ACHN (cell line): Measurements from ENCODE around the gene NTMT2.
"Not testable (repeated sequence)": the region's sequence is repeated elsewhere in the genome, so short reads cannot be mapped to it uniquely, and the experiment has no call there.

Experiments
- DNase-seq: peaks from one replicate; pipeline ENCODE4 v3.0.0-alpha.2; 2015
- in situ Hi-C: cut with HindIII; loops from 2 replicates; pipeline ENCODE4 v1.10.0; 2017; ENCODE audit warnings: low sequenced_read_pairs, low pct_ligation_motif_present, low pct_unique_long_range_greater_than_20kb

The NTMT2 gene

GRCh38 chr1:170145770-170146676, at the start of gene NTMT2:
Gene NTMT2, plus strand, starts transcription at chr1:170145959. Its CDS starts 149 bp downstream, at chr1:170146108.
- in situ Hi-C loops = no loop called here
- DNase-seq = no peak

DNA sequence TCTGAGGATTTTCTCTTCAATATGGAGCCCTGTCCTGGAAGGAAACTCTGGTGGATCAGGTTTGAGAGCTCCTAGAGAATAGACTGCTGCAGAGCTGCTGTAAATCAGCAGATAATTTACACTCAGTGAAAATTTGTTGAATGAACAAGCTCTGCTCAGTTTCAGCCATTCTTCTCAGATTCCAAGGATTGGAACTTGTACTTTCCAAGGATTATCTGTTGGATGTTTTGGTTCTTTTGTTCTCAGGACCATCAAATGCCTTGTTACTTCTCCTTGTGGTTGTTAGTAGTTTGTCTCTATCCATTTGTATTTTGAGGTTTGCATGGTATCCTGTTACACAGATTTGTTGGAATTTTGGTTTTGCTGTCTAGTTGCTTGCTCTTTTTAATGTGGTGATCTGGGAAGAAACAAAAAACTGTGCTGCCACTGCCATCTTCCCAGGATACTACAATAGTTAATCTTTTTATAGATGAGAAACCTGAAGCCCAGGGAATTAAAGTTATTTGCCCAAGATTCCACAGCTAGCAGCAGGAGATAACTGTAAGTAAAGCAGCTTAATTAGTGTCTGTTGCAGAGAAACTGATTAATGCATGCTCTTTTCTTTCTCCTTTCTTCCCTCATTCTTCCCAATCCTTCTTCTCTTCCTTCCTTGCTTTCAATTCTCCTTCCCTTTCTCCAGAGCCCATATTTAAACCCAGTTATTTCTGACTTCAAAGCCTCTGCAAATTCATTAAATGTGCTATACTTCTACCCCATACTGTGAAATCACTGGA, 49.6 kb upstream of the NTMT2 start:
- in situ Hi-C loops = no loop called here
- no peak for DNase-seq

DNA sequence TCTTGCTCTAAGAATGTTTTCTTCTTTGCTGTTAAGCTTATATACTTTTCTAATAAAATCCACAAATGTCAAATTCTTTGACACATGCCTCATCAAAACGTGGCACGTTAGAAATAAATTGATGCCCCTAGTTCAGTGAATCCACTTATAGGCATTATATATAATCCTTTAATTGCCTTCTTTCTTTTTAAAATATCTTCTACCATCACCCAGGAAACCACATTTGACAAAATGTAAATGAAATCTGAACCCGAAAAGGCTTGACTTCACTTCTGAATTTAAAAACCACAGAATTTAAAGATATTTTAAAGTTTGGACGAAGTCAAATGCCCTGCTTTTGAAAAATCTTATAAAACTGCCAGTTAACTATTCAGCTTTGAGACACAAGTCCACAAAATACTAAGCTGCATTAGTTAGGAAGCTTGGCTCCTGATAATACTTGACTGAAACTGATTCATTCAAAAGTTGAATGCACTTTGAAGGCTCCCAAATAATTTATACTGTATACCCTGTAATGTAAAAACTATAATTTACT, 48.9 kb upstream of the NTMT2 start:
- no peak for DNase-seq
- in situ Hi-C loops = no loop called here

DNA sequence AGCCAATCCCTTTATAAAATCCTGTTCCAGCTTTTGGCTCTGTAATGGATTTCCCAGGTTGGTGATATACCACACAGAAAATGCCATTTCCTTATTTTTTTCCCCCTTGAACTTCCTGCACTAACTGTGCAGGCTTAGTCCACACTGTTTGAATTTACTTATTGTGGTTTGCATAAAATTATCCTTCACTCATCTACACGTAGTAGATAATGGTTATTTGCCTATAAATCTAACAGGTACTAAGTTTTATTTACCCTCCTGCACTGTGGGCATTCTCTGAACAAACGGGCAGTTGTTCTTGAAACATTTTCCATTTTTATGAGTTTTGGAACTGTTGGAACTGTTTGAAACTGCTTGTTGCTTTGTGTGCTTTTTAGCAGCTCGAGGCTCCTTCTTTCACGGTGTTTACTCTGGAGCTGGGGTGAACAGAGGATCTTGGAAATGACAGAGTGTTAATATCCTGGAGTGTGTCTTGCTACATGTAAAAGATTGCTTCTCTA, 48.3 kb upstream of the NTMT2 start:
- in situ Hi-C loops = no loop called here

DNA sequence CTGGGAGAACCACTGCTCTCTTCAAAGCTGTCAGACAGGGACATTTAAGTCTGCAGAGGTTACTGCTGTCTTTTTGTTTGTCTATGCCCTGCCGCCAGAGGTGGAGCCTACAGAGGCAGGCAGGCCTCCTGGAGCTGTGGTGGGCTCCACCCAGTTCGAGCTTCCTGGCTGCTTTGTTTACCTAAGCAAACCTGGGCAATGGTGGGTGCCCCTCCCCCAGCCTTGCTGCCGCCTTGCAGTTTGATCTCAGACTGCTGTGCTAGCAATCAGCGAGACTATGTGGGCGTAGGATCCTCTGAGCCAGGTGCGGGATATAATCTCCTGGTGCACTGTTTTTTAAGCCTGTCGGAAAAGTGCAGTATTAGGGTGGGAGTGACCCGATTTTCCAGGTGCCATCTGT, 32.6 kb upstream of the NTMT2 start:
- DNase-seq, in situ Hi-C loops: not testable (repeated sequence)

More for the DNA sequence above, 48.3 kb upstream of the NTMT2 start:
- no peak for DNase-seq

DNA sequence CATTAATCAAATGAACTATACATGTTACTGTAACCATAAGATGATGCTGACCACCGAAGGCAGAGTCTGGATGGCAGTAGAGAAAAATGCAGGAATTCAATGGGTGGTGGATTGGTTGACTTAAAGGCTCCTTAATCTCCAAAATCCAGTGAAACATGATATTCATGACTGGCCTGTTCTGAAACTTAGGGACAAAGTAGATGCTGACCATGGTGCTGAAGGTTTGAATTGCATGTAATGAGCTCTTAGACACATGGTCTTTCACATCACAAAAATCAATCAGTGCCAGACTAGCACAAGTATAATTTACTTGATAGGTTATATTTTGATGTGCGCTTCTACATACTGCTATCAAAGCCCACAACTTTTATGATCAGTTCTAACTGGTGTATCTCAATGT, 30.9 kb upstream of the NTMT2 start:
- DNase-seq = peak; percentile 30
- in situ Hi-C loops = no loop called here

- DNase-seq = no peak
- in situ Hi-C loops = no loop called here
Observed at GRCh38 chr1:170122366-170122765, 23.4 kb upstream of the NTMT2 start.

GRCh38 chr1:170125269-170125668, 20.5 kb upstream of the NTMT2 start:
- no peak for DNase-seq
- in situ Hi-C loops = no loop called here

- in situ Hi-C loops = no loop called here
- no peak for DNase-seq
Observed at GRCh38 chr1:170126696-170127095, 19.1 kb upstream of the NTMT2 start.

DNA sequence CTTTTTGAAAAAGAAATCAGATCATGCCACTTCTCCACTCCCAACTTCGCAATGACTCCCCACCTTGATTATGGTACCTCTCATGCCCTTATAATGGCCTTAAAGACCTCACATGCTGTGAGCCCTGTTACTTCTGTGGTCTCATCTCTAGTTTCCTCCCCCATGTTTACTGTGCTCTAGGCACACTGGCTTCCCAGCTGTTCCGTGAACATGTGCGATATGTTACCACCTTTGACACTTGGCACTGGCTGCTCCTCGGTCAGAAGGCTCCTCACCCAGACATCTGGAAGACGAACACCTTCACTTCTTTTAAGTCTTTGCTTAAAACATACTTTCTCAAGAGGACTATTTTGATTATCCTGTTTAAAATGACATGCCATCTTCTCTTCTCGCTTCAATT, 14.3 kb upstream of the NTMT2 start:
- in situ Hi-C loops = no loop called here

DNA sequence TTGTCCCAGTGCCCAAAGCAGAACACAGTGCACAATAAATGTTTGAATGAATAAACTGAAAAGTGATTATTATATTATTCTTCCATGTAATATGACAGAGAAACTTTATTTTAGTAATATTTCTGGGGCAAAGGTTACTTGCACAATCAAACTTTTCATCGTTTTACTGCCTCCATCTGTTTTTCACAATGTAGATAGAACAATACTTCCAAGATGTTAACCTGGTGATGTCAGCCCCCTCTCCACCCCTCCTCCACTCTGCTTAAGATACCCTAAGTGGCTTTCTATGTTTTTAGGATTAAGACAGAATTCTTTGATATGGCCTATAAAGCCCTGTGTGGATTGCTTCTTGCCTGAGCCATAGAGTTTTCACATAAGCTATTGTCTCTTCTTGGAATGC, 13.8 kb upstream of the NTMT2 start:
- in situ Hi-C loops = no loop called here
- no peak for DNase-seq

More for the DNA sequence above, 14.3 kb upstream of the NTMT2 start:
- no peak for DNase-seq

DNA sequence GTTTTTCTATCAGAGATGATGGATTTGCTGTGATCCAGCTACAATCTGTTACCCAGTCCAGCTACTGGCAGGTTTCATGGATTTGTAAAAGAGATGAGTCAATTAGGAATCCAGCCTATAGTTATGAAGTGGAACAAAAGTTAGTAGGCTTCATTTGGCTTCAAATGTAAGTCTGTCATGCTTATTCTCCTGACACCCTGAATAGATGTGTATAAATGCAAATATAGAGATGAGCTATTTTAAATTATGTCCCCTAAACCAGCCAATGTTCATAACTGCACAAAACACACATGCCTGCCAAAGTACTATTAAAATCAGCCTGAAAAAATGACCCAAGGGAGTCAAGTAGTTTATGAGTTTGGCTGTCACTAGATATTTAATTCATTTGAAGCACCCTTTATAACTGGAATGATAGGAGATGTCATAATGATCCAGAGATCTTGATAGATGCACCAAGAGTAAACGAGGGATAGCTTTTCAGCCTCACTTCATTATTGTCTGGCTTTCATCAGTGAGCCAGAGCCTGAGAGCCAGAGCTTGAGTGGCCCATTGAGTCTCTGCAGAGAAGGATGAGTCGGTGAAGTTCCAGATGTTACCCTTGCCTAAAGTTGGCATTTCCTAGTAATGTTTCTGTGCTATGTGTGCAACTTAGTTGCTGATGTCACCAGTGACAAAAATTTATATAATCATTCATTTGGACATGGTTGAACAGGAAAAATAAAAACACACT, 11.8 kb upstream of the NTMT2 start:
- no peak for DNase-seq
- in situ Hi-C loops = no loop called here

GRCh38 chr1:170134521-170134920, 11.2 kb upstream of the NTMT2 start:
- in situ Hi-C loops = no loop called here
- DNase-seq = no peak

DNA sequence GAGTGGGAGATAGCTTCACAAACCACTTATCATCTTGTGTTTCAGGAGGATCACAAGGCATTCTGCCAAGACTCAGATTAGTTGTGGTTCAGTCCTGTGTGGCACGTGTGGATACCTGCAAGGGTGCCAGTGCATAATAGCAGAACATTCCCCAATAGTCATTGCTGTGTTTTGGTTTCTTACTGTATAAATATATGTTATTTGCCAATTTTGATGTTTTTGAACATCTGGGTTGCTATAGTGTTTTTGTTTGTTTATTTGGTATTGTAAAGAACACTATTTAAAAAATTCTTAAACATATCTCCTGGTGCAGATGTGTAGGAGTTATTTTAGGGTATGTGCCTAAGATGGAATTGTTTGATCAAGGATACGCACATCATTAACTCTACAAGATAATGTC, 5.4 kb upstream of the NTMT2 start:
- in situ Hi-C loops = no loop called here

GRCh38 chr1:170145061-170145460, 698 bp upstream of the NTMT2 start:
- in situ Hi-C loops = no loop called here
- no peak for DNase-seq

More for the DNA sequence above, 5.4 kb upstream of the NTMT2 start:
- DNase-seq = no peak

DNA sequence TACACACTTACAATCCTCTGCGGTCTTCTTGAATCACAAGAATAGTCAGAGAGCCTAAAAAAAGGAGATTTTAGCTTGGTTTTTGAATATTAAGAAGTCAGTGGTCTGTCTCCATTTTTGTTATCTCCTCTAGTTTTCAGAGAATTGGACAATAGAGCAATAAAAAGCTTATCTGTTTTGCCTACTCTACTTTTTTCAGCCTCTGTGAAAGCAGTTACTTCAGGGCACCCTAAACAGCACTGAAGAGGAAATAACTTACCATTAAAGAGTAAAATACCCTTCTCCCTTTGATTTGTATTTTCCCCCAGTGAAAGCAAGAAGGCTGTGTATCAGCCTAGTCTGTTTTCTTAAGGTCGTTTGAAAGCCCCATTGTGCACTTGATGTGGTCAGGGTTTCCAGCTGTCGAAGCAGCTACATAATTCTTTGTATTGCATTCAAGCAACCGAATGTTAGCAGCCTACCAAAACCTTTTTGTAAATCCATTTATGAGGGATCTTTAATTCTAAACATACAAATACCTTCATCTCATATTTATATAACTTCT, 1.0 kb downstream of the NTMT2 start:
- in situ Hi-C loops = no loop called here

GRCh38 chr1:170149241-170149640, 3.5 kb downstream of the NTMT2 start:
- in situ Hi-C loops = no loop called here
- DNase-seq = no peak

More for the DNA sequence above, 1.0 kb downstream of the NTMT2 start:
- DNase-seq = no peak

GRCh38 chr1:170150016-170150415, 4.3 kb downstream of the NTMT2 start:
- in situ Hi-C loops = no loop called here
- no peak for DNase-seq
